HL-60 (cell line): ENCODE measurements around the gene AWAT2.
A peak's percentile ranks its signal among the peaks of the same experiment; 100 is the strongest.

Experiments used
- DNase-seq, 2 experiments: peaks; one replicate each; pipeline ENCODE4 v3.0.0-alpha.2; 2010 to 2020; ENCODE audit warnings: low read depth in 1 of 2, low spot score in 1 of 2
- H3K27ac ChIP-seq: fragments of 250-450 bp; sonication (Bioruptor Pico); replicated peaks from 2 replicates; pipeline ENCODE4 v1.5.1; 2020; ENCODE audit warnings: mild to moderate bottlenecking, moderate library complexity
- H3K27me3 ChIP-seq: fragments of 250-450 bp; sonication (Bioruptor Pico); 2 replicates; pipeline ENCODE4 v1.5.1; 2021; ENCODE audit warnings: mild to moderate bottlenecking, moderate library complexity; ENCODE audit not compliant: insufficient read depth, poor library complexity, severe bottlenecking
- H3K4me3 ChIP-seq: replicated peaks from 2 replicates; pipeline ENCODE4 v1.5.1; 2011; ENCODE audit warnings: mild to moderate bottlenecking, control low read depth, low read length; ENCODE audit not compliant: insufficient read depth
- CTCF ChIP-seq: IDR thresholded peaks from one replicate; pipeline ENCODE4 v1.5.1; 2011; ENCODE audit warnings: low read length, control low read depth, inconsistent platforms; ENCODE audit not compliant: insufficient read depth
- GABPA ChIP-seq: IDR thresholded peaks from 2 replicates; pipeline ENCODE4 v1.6.1; 2012; ENCODE audit warnings: low read depth
- POLR2AphosphoS5 ChIP-seq: IDR thresholded peaks from 2 replicates; pipeline ENCODE4 v1.6.1; 2012; ENCODE audit warnings: low read depth
- SPI1 ChIP-seq: IDR thresholded peaks from 2 replicates; pipeline ENCODE4 v1.6.1; 2012; ENCODE audit warnings: low read depth, mild to moderate bottlenecking, borderline replicate concordance
- TF ChIP-seq, protein P1 (sequence below): IDR thresholded peaks from 2 replicates; pipeline ENCODE4 v1.6.1; 2012; ENCODE audit warnings: low read depth; ENCODE audit not compliant: insufficient replicate concordance

The AWAT2 gene

DNA sequence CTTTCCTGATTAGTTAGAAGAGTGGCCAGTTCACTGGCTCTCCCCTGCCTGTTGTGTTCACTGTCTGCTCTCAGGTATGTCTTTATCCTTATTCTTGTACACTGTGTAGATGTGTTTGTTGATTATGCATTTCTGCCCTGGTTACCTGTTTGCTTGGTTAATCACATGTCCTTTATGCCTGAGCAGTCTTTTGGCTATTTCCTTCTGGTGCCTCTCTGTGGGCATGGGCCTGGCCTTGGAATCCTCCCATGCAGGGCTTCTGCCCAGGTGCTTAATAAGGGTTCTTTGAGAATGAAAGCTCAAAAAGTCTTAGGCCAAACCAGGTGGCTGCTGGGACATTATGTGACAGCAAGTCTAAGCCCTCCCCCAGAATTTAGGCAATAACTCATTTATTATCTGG is 39.0 kb upstream of the AWAT2 start:
- no peak overlapping the region for H3K27ac ChIP-seq
- no peaks in the 10 kb centered on the region for H3K27me3 ChIP-seq
- no peak for TF ChIP-seq POLR2AphosphoS5
- no peak for TF ChIP-seq CTCF
- TF ChIP-seq SPI1: no peak
- TF ChIP-seq, protein P1, sequence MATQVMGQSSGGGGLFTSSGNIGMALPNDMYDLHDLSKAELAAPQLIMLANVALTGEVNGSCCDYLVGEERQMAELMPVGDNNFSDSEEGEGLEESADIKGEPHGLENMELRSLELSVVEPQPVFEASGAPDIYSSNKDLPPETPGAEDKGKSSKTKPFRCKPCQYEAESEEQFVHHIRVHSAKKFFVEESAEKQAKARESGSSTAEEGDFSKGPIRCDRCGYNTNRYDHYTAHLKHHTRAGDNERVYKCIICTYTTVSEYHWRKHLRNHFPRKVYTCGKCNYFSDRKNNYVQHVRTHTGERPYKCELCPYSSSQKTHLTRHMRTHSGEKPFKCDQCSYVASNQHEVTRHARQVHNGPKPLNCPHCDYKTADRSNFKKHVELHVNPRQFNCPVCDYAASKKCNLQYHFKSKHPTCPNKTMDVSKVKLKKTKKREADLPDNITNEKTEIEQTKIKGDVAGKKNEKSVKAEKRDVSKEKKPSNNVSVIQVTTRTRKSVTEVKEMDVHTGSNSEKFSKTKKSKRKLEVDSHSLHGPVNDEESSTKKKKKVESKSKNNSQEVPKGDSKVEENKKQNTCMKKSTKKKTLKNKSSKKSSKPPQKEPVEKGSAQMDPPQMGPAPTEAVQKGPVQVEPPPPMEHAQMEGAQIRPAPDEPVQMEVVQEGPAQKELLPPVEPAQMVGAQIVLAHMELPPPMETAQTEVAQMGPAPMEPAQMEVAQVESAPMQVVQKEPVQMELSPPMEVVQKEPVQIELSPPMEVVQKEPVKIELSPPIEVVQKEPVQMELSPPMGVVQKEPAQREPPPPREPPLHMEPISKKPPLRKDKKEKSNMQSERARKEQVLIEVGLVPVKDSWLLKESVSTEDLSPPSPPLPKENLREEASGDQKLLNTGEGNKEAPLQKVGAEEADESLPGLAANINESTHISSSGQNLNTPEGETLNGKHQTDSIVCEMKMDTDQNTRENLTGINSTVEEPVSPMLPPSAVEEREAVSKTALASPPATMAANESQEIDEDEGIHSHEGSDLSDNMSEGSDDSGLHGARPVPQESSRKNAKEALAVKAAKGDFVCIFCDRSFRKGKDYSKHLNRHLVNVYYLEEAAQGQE: no peak
- no peak for TF ChIP-seq GABPA
- H3K4me3 ChIP-seq: no peak overlapping the region
- no peak for DNase-seq

DNA sequence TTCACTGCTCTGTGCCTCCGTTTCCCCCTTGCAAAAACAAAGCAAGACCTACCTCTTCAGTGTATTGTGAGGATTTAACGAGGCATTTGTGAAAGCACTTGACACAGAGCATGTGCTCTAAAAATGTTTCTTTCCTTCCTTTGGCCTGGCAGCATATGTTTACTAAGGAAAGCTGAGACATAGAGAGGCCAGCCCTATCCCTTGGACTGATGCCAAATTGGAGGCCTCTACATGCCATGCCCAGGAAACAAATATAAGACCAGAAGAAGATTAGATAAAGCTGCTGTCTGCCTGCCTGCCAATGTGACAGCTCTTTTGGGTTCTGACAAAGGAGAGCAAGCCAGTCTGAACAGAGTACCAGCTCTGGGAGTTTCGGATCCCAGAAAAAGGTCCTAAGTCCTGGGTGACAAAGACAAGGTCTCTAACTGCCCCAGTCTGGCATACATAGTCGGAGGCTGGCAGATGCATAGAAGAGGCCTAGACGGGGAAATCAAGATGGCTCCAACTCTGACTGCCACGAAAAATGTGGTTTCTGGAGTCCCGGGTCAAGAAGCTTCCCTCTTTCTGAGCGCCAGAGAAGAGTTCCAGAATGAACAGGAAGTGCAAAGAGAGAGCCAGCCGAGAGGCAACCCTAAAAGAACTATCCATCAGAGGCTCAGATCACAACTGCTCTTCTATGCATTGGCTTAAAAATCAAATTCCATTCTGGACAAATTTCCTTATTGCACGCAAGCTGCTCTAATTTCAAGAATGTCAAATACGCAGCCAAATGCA is 38.3 kb upstream of the AWAT2 start:
- DNase-seq: peak in 1 of 2 experiments; percentile 3
- H3K4me3 ChIP-seq: no peak overlapping the region
- TF ChIP-seq SPI1 (no peak), CTCF (no peak), POLR2AphosphoS5 (no peak), GABPA (no peak)
- TF ChIP-seq, protein P1: no peak
- no peak overlapping the region for H3K27ac ChIP-seq
- H3K27me3 ChIP-seq: no peaks in the 10 kb centered on the region

- TF ChIP-seq POLR2AphosphoS5: no peak
- TF ChIP-seq, protein P1: no peak
- no peak for TF ChIP-seq CTCF
- TF ChIP-seq GABPA: no peak
- TF ChIP-seq SPI1: no peak
- no peak overlapping the region for H3K4me3 ChIP-seq
- DNase-seq: no peak
- no peak overlapping the region for H3K27ac ChIP-seq
- no peaks in the 10 kb centered on the region for H3K27me3 ChIP-seq
These were observed 35.0 kb upstream of the AWAT2 start for GRCh38 chrX:70084592-70085240.
